Naive B cell (primary cell): ENCODE data around the gene B3GALT2. TPM values are rescaled to one million over a fixed set of nuclear protein-coding genes. Genes with fewer than 3 reads are reported as not detected.
A peak's percentile ranks its signal among the peaks of the same experiment; 100 is the strongest.

ENCODE experiments used
- ATAC-seq, 2 donors: fragments of 150-1000 bp; cut with Tn5 transposase; 2 replicates each; pipeline ENCODE4 v1.10.0; 2021; ENCODE audit warnings: low read depth in 2 of 2, mild to moderate bottlenecking in 2 of 2, moderate library complexity in 2 of 2
- DNase-seq: peaks from one replicate; pipeline ENCODE4 v3.0.0; 2022
- H3K27ac Mint-ChIP-seq, 6 donors: one replicate each; pipeline ENCODE4 v1.8.0; 2020 to 2022; ENCODE audit warnings: mild to moderate bottlenecking in 6 of 6, mixed read lengths in 6 of 6, moderate library complexity in 5 of 6, inconsistent platforms in 2 of 6
- H3K27me3 Mint-ChIP-seq, 3 donors: one replicate each; pipeline ENCODE4 v1.8.0; 2021 to 2022; ENCODE audit warnings: mixed read lengths in 3 of 3, mild to moderate bottlenecking in 1 of 3
- H3K36me3 Mint-ChIP-seq, 2 donors: one replicate each; pipeline ENCODE4 v1.8.0; 2020 to 2022; ENCODE audit warnings: mixed read lengths in 2 of 2, inconsistent platforms in 1 of 2, mild to moderate bottlenecking in 1 of 2
- H3K4me1 Mint-ChIP-seq, 3 donors: one replicate each; pipeline ENCODE4 v1.8.0; 2020 to 2022; ENCODE audit warnings: mixed read lengths in 3 of 3, inconsistent platforms in 1 of 3, mild to moderate bottlenecking in 1 of 3, moderate library complexity in 1 of 3
- H3K4me3 Mint-ChIP-seq, 8 donors: one replicate each; pipeline ENCODE4 v1.8.0; 2020 to 2022; ENCODE audit warnings: mild to moderate bottlenecking in 8 of 8, mixed read lengths in 8 of 8, moderate library complexity in 8 of 8, inconsistent platforms in 2 of 8
- H3K9me3 Mint-ChIP-seq, 7 donors: one replicate each; pipeline ENCODE4 v1.8.0; 2020 to 2022; ENCODE audit warnings: mixed read lengths in 7 of 7, mild to moderate bottlenecking in 5 of 7, inconsistent platforms in 2 of 7, moderate library complexity in 1 of 7
- polyA plus RNA-seq, 6 donors: library from polyadenylated mRNA; unstranded; fragments of 300-500 nt; fragmentation: Illumina TruSeq; gene quantifications; one replicate each; pipeline ENCODE4 v1.2.3, GENCODE V29; 2021; ENCODE audit warnings: low read depth in 6 of 6

B3GALT2 gene
- polyA plus RNA-seq, 6 donors from 2014 or later: 0.22 to 0.34 TPM; not detected in 4

- H3K4me3 Mint-ChIP-seq: no peak overlapping the region
- DNase-seq: no peak
- H3K36me3 Mint-ChIP-seq: peaks cover 0 to 10% of the 10 kb centered on the region in 2 donors
- no peak overlapping the region for H3K27ac Mint-ChIP-seq
- no peaks in the 10 kb centered on the region for H3K9me3 Mint-ChIP-seq
- H3K27me3 Mint-ChIP-seq: no peaks in the 10 kb centered on the region
- H3K4me1 Mint-ChIP-seq: peaks cover 6 to 25% (median 24%) of the 10 kb centered on the region in 3 donors
- no peak for ATAC-seq
Measured at GRCh38 chr1:193176113-193176512, 10.3 kb downstream of the B3GALT2 start.

- Mint-ChIP-seq H3K36me3 (peaks cover 8 to 14% of the 10 kb centered on the region in 2 donors), H3K27me3 (no peaks in the 10 kb centered on the region), H3K4me1 (peaks cover 0 to 13% (median 5%) of the 10 kb centered on the region in 3 donors), H3K9me3 (no peaks in the 10 kb centered on the region), H3K27ac (no peak overlapping the region), H3K4me3 (no peak overlapping the region)
- DNase-seq: no peak
- ATAC-seq: no peak
Measured at GRCh38 chr1:193157360-193157759, 29.1 kb downstream of the B3GALT2 start.

GRCh38 chr1:193156822-193157142 is 29.6 kb downstream of the B3GALT2 start:
- H3K4me1 Mint-ChIP-seq: peaks cover 0 to 13% (median 5%) of the 10 kb centered on the region in 3 donors

GRCh38 chr1:193156117-193156821 is 30.1 kb downstream of the B3GALT2 start:
- Mint-ChIP-seq H3K4me3 (no peak overlapping the region), H3K36me3 (peaks cover 8 to 14% of the 10 kb centered on the region in 2 donors), H3K9me3 (no peaks in the 10 kb centered on the region), H3K27ac (peak overlapping the region in 2 of 6 donors; percentile 9 to 19), H3K27me3 (no peaks in the 10 kb centered on the region), H3K4me1 (peaks cover 0 to 13% (median 5%) of the 10 kb centered on the region in 3 donors)
- no peak for DNase-seq
- ATAC-seq: no peak

More at GRCh38 chr1:193156822-193157142, 29.6 kb downstream of the B3GALT2 start:
- no peaks in the 10 kb centered on the region for H3K9me3 Mint-ChIP-seq
- no peak for ATAC-seq
- H3K36me3 Mint-ChIP-seq: peaks cover 8 to 14% of the 10 kb centered on the region in 2 donors
- no peak overlapping the region for H3K4me3 Mint-ChIP-seq
- peak overlapping the region in 1 of 6 donors; percentile 90 for H3K27ac Mint-ChIP-seq
- no peaks in the 10 kb centered on the region for H3K27me3 Mint-ChIP-seq
- DNase-seq: no peak

GRCh38 chr1:193144999-193145398 is 41.4 kb downstream of the B3GALT2 start:
- H3K27me3 Mint-ChIP-seq: no peaks in the 10 kb centered on the region
- no peak overlapping the region for H3K27ac Mint-ChIP-seq
- ATAC-seq (no peak), DNase-seq (no peak)
- peaks cover 11 to 17% of the 10 kb centered on the region in 2 donors for H3K36me3 Mint-ChIP-seq
- H3K9me3 Mint-ChIP-seq: no peaks in the 10 kb centered on the region
- H3K4me1 Mint-ChIP-seq: peaks cover 0 to 13% (median 5%) of the 10 kb centered on the region in 3 donors
- no peak overlapping the region for H3K4me3 Mint-ChIP-seq

- Mint-ChIP-seq H3K4me1 (peaks cover 0 to 13% (median 5%) of the 10 kb centered on the region in 3 donors), H3K9me3 (no peaks in the 10 kb centered on the region), H3K27me3 (no peaks in the 10 kb centered on the region), H3K27ac (no peak overlapping the region), H3K4me3 (no peak overlapping the region), H3K36me3 (peaks cover 17 to 22% of the 10 kb centered on the region in 2 donors)
- ATAC-seq (no peak), DNase-seq (no peak)
Measured at GRCh38 chr1:193144361-193144938, 42.0 kb downstream of the B3GALT2 start.

GRCh38 chr1:193143285-193143684 is 43.1 kb downstream of the B3GALT2 start:
- DNase-seq (no peak), ATAC-seq (no peak)

GRCh38 chr1:193142409-193142808 is 44.0 kb downstream of the B3GALT2 start:
- DNase-seq: no peak
- no peak overlapping the region for H3K4me3 Mint-ChIP-seq
- ATAC-seq: no peak
- no peaks in the 10 kb centered on the region for H3K9me3 Mint-ChIP-seq
- no peaks in the 10 kb centered on the region for H3K27me3 Mint-ChIP-seq
- H3K36me3 Mint-ChIP-seq: peaks cover 25 to 36% of the 10 kb centered on the region in 2 donors
- peak overlapping the region in 2 of 6 donors; percentile 57 to 69 for H3K27ac Mint-ChIP-seq
- peaks cover 0 to 13% (median 5%) of the 10 kb centered on the region in 3 donors for H3K4me1 Mint-ChIP-seq

More at GRCh38 chr1:193143285-193143684, 43.1 kb downstream of the B3GALT2 start:
- H3K4me3 Mint-ChIP-seq: no peak overlapping the region
- H3K4me1 Mint-ChIP-seq: peaks cover 0 to 13% (median 5%) of the 10 kb centered on the region in 3 donors
- peak overlapping the region in 1 of 6 donors; percentile 64 for H3K27ac Mint-ChIP-seq
- H3K9me3 Mint-ChIP-seq: no peaks in the 10 kb centered on the region
- peaks cover 20 to 28% of the 10 kb centered on the region in 2 donors for H3K36me3 Mint-ChIP-seq
- no peaks in the 10 kb centered on the region for H3K27me3 Mint-ChIP-seq

GRCh38 chr1:193141804-193142203 is 44.6 kb downstream of the B3GALT2 start:
- Mint-ChIP-seq H3K9me3 (no peaks in the 10 kb centered on the region), H3K27ac (no peak overlapping the region), H3K36me3 (peaks cover 25 to 36% of the 10 kb centered on the region in 2 donors), H3K27me3 (no peaks in the 10 kb centered on the region), H3K4me1 (peaks cover 0 to 13% (median 5%) of the 10 kb centered on the region in 3 donors), H3K4me3 (no peak overlapping the region)
- no peak for DNase-seq
- ATAC-seq: no peak

- no peak for DNase-seq
- H3K27ac Mint-ChIP-seq: no peak overlapping the region
- no peaks in the 10 kb centered on the region for H3K9me3 Mint-ChIP-seq
- H3K4me1 Mint-ChIP-seq: peaks cover 0 to 13% (median 5%) of the 10 kb centered on the region in 3 donors
- no peak for ATAC-seq
- no peak overlapping the region for H3K4me3 Mint-ChIP-seq
- peaks cover 22 to 36% of the 10 kb centered on the region in 2 donors for H3K36me3 Mint-ChIP-seq
- H3K27me3 Mint-ChIP-seq: no peaks in the 10 kb centered on the region
Measured at GRCh38 chr1:193140254-193140653, 46.2 kb downstream of the B3GALT2 start.

GRCh38 chr1:193131266-193131860 is 55.0 kb downstream of the B3GALT2 start:
- ATAC-seq (no peak), DNase-seq (no peak)
- Mint-ChIP-seq H3K27me3 (no peaks in the 10 kb centered on the region), H3K4me3 (no peak overlapping the region), H3K27ac (peak overlapping the region in 3 of 6 donors; percentile 12 to 88 (median 16)), H3K4me1 (peaks cover 11 to 23% (median 20%) of the 10 kb centered on the region in 3 donors), H3K9me3 (no peaks in the 10 kb centered on the region), H3K36me3 (peaks cover 25 to 30% of the 10 kb centered on the region in 2 donors)
